Stimulated activated CD8-positive, alpha-beta memory T cell treated with anti-CD3 and anti-CD28 coated beads, Interleukin-15, amount 100 ng/mL, for 4 hours (primary cell): ENCODE data around the gene FAM9C.

Source experiments
- DNase-seq, 2 donors: peaks; one replicate each; pipeline ENCODE4 v3.0.0-alpha.2; 2020; ENCODE audit warnings: low read depth in 2 of 2

FAM9C gene

DNA sequence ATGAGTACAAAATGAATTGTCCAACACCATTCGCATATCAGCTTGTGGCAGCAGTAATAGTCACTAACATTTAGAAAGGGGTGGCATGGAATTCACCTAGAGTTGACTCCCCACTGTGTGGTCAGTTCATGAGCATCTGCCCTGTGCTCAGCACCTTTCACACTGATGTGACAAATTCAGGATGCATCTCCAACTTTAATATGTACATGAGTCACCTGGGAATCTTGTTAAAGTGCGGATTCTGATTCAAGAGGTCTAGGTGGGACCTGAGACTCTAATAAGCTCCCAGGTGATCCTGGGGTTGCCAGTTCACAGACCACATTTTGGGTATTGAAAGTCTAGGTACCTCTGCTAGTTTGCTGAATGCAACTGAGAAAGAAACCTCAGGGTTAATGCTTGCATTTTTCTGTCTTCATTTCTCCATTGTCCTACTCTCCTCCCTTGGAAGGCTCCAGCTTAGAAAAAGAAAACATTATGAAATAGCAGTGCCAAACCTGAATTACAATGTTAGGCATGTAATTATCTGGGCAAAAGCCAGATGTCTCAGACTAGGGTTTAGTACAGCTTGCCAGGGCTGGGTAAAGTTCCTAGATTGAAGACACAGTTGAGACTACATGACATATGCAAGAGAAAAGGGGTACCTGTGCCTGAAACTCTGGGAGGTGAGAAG is 36.8 kb downstream of the FAM9C start:
- DNase-seq, result no peak

DNA sequence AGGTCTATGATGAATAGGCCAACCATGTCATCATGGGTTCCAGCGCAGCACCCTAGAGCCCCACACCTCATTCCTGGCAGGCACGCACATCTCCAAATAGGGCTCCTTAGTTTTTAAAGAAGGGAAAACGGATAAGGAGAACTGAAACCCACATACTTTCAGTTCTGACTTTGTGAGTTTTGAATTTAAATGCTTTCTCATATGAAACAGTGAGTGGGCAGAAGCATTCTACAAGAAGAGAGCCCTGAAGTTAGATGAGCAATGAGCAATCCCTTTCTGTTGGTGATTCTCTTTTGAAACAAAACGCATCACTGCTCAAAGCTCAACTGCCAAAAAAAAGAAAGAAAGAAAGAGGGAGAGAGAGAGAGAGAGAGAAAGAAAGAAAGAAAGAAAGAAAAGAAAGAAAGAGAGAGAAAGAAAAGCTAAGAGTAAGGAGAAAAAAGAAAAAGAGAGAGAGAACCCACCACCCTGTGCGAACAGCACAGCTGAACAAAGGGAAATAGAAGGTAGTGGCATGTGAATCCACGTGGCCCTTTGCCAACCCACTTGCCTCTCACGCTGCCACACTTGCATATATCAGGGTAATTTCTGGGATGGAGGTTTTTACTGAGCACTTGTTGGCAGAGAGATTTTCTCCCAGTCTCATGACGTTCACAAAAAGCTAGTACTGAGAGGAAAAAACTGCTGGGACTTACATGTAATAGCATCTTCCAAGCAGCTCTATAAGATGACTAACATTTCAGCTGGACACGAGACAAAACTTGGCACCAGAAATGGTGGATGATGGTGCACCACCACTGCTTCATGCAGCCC is 38.6 kb downstream of the FAM9C start:
- no peak for DNase-seq

DNA sequence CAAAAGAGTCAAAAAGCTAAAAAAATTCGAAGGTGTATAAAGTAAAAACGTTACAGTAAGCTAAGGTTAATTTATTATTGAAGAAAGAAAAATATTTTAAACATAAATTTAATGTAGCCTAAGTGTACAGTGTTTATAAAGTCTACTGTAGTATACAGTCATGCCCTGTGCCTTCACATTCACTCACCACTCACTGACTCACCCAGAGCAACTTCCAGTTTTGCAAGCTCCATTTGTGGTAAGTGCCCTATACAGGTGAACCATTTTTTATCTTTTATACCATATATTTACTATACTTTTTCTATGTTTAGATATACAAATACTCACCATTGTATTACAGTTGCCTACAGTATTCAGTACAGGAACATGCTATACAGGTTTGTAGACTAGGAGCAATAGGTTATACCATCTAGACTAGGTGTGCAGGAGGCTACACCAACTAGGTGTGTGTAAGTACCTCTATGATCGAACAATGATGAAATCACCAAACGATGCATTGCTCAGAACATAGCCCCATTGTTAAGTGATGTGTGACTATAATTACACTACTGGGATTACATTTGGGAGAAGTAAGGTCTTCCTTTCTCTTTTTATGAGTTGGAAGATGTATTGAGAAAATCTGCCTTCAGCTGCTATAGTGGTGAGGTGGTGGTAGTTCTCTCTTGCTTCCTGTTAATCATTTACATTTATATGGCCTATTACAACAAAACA is 42.3 kb downstream of the FAM9C start:
- no peak for DNase-seq

DNA sequence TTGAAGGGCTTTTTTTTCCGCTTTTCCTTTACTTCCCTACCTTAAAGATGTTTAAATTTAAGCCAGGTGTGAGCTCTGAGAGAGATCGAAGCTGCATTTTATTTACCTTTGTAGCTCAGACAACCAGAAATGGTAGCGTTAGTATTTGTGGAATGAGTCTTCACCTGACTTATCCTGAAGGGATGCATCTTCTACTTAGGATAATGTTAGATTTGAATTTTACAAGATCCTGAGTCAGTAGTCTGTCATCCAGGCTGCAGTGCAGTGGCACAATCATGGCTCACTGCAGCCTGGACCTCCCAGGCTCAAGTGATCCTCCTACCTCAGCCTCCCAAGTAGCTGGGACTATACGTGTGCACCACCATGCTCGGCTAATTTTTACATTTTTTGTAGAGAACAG is 43.3 kb downstream of the FAM9C start:
- DNase-seq, result no peak

DNA sequence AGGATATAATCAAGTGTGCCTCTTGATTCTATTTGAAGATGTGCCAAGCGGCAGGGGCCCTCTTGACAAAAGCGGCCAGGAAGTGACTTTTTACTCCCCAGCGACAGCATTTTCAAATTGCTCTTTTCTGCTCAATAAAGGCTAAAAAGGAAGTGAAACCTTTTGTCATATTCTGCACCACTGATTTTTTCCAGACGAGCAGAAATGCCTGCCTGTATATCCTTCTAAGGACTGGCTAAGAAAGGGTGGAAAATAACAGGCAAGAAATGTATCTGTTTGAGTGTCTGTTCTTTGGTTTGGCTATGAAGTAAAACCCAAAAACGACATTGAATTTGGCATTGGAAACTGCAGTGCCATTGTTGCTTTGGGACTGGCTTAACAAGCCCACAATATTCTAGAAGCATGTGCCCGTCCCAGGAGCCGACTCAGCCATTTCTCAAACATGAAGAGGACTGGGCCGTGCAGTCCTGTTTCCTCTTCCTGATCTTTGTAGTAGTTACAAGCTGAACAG is 44.1 kb downstream of the FAM9C start:
- DNase-seq, result no peak

DNA sequence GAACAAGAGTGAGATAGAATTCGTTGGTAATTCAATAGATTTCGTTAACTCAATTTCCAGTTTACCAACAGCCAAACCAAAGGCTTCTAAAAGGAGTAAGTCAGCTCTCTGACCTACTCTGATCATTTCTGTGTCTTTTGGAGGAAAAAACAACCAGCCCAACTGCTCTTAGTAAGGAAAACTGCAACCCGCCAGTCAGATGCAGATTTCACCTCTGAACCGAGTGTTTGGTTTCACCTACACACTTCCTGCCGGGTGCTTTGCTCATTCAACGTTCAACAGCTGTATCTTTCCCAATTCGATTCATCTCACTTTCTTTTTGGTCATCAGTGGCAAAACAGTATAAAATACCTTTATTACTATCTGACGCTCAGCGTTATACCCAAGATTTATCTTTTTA is 45.0 kb downstream of the FAM9C start:
- DNase-seq, result no peak

DNA sequence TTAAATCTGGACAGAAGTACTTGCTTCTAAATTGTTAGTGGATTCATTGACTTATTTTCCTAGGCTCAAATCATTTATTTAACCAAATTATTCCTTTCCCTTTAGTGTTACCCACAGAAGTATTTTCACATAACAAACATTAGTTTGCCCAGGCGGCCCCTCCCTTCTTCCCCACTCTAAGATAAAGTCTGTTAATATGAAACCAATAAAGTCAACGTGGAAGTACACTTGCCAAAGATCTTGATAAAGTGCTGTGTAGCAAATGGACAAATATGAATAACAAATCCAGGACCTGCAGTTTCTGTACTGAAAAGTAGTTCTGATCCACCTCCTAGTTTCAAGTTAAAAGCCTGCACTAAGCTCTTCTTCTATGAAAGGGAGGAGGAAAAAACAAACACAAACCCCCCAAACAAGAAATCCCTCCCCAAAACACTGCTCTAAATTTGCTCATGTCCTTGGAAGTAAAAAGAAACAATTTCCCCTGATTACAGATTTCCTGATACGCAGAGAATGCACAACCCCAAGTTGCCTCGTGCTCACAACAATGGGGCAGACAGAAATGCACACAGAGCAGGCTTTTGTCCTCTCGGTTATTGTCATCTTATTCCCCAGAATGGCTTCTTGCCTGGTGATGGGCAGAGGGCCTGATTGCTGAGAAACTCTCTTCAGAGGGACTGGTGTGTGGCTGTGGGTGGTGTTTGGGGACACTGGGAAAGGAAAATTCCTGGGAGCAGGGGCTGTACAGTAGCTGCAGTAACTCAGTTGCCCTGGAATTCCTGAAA is 46.3 kb downstream of the FAM9C start:
- no peak for DNase-seq

DNA sequence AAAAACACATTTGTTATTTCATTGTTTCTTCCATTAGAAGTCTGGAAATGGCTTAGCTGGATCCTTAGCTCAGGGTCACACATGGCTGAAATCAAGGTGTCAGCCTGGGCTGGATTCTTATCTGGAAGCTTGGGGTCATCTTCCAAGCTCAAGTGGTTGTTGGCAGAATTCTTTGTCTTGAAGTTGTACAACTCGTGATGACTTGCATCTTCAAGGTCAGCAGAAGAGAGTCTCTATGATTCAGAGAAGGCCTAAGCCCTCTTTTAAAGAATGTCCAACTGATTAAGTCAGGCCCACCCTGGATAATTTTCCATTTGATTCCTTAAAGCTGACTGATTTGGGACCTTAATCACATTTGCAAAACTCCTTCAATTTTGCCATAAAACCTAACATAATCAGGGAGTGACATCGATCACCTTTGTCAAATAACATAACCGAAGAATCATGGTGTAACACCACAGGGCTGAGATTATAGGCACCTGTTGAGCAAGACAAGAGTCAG is 47.4 kb downstream of the FAM9C start:
- no peak for DNase-seq

DNA sequence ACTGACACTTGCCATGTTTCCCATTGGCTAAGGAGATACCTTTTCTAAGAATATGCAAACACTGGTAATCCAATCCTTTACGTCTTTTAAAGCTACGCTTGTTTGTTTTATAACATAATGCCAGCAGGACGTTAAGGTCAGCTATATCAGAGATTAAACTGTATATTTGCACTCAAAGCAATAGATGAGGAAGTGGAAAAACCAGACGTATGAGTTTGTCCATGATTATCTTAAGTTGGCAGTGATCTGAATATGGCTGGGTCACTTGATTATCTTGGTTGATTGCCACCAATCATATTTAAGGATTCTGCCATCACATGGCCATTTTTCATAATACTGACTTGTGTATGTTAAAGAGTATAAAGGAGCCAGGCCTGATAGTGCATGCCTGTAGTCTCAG is 50.1 kb downstream of the FAM9C start:
- DNase-seq, result no peak

DNA sequence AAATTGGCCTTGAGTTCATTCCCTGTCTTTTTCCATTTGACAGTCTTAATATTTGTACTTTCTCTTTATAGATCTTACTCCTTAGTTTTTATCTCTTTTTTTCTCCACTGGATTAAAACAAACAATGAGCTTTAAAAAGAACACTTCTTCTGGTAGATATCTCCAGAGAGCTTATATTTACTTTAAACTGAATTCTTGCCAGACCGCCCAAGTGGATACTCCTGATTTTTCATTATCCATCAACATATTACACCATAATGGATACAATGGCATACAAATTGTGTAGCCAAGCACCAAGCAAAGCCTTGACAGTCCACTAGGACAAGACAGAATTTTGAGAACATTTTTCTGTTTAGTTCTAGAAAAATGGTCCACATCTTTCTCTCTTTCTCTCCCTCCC is 50.6 kb downstream of the FAM9C start:
- no peak for DNase-seq

DNA sequence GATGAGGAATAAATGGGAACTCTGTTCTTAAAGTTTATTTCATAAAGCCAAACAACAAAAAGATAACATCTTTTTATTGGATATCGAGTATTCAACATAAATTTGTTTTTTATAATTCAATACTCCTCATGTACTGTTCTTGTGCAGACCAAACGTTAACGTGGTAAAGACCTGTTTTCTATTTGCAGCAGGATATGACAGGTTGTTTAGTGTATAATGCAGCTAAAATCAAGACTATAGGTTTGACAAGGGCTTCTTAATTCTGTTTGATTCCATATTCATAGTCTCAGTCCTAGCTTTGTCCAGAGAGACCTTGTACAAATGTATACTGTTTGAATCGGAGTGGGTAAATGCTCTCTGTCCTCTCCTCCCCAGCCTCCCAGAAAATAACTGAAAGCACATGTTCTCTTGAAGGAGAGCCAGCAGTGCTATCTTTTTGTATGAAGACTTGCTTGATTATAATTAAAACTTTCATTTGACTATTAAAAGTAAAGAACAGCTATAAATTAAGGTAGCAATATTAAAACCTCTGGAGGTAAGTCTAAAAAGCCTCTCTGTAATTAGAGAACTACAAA is 51.8 kb downstream of the FAM9C start:
- DNase-seq, result no peak

DNA sequence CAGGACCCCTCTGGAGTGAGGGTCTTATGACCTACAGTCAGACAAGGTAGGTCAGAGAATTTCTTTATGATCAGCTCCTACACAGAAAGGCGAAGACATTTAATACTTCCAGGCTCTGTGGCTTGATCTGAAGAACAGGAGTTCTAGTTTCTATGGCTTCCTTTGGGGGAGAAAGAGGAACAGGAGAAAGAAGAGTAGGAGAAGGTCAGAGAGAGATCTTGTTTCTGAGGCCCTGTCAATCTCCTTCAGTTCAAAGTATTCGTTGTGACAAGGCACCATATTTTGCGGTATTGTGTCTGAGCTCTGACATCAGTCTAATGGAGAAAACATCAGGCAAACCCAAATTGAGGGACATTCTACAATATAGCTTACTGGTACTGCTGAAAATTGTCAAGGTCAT is 52.8 kb downstream of the FAM9C start:
- DNase-seq, result no peak

DNA sequence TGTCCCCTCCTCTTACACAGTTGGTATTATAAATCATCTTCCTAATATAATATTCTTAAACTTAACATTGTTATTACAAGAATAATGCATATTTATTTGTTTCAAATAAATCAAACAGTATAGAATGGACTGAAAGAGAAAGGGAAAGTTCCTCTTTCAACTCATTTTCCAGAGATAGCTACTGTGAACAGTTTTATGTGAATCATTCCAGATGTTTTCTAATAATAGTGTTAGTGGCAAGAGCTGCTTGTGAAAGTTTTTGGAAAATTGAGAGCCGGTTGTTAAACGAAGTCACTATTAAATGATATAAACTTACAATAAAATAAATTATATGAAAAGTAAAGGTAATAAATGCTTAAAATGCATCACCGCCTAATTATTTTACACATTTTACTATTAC is 55.0 kb downstream of the FAM9C start:
- DNase-seq, result no peak

DNA sequence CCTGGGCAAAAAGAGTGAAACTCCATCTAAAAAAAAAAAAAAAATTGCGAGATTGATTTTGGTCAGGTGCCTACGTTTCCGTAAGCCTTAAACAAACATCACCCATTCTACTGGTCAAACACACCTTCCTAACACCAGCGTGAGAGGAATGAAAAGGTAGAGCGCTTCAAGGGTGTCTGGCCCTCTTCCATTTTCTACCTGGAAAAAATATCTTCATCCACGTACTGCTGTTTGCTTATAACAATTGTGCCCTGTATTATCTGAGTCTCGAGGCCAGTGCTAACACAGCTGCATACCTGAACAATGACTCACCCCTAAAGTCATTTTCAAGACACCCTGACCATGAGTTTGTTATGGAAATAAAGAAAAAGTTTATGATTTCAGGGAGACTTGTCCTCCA is 55.6 kb downstream of the FAM9C start:
- DNase-seq, result no peak

DNA sequence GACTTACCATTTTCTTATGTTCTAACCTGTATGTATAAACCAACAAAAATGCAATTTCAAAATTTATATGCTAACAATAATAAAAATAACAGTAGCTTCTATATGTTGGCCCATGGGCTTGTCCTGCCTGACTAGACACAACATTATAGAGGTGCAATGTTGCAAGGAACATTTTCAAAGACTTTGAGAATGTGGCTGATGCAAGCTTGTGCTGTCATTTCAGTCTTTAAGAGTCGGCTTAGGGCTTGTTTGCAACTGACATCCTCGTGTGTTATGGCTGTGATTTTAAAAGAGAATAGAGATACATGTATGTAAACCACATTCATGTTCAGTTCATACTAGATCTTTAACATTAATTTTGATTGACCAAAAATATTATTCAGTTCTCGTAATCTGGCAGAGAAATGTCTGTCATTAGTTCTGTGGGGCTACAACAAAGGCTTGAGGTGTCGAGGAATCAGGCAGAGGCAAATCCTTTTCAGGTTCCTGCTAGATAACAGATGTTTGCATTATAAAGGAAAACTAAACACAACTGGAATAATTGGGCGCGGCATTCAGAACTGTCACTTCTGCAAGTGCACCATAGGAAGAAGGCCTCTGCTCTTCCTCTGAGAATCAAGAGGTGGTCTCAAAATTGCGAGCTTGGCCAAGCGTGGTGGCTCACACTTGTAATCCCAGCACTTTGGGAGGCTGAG is 56.4 kb downstream of the FAM9C start:
- DNase-seq, result no peak

DNA sequence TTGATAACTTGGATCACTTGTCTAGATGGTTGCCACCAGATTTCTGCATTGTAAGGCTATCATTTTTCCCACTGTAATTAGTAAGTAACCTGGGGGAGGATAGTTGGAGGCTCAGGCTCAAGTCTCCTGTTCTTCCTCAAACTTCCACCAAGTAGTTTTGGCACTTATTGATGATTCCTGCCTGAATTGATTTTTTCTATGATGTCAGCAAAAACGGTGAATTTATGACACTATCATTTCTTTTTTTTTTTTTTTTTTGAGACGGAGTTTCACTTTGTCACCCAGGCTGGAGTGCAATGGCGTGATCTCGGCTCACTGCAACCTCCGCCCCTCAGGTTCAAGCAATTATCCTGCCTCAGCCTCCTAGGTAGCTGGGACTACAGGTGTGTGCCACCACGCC is 57.1 kb downstream of the FAM9C start:
- DNase-seq, result no peak

DNA sequence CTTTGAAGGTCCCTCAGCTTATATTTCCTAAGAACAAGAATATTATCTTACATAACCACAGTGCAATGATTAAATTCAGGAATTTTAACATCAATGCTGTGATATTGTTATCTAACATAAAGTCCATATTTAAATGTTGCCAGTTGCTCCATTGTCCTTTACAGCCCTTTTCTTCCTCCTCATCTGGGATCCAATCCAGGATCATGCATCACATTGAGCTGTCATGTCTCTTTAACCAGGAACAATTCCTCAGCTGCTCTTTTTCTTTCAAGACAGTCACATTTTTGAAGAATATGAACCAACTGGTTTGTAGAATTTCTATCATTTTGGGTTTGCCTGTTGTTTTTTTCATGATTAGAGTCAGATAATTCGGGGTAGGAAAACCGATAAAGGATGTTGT is 57.5 kb downstream of the FAM9C start:
- DNase-seq, result no peak

DNA sequence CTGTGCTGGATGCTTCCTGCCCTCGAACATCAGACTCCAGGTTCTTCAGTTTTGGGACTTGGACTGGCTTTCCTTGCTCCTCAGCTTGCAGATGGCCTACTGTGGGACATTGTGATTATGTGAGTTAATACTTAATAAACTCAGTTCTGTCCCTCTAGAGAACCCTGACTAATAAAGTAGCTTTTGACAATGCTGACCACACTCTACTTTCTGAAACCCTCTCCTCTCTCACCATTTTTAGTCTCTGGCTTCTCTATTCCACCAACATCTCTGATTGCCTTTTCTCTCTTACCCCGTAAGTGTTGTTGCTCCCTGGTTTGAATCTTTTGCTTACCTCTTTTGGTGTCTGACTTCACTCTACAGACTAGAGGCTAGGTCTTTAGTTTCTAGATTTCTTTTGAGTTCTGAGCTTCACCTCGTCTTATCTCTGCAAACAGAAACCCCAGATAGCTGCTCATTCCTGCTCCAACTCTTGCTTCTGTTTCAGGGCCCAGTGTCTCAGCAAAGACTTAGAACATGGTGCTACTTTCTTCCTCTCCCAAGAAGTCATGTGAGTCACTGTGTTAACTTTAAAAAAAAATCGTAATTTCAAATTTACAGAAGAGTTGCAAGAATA is 58.1 kb downstream of the FAM9C start:
- no peak for DNase-seq
